Globus pallidus (tissue), 1 donor: ENCODE results near the gene AUTS2.

Source experiments
- DNase-seq: peaks from one replicate; pipeline ENCODE4 v3.0.0-alpha.2; 2015; ENCODE audit warnings: low spot score

The AUTS2 gene

DNA sequence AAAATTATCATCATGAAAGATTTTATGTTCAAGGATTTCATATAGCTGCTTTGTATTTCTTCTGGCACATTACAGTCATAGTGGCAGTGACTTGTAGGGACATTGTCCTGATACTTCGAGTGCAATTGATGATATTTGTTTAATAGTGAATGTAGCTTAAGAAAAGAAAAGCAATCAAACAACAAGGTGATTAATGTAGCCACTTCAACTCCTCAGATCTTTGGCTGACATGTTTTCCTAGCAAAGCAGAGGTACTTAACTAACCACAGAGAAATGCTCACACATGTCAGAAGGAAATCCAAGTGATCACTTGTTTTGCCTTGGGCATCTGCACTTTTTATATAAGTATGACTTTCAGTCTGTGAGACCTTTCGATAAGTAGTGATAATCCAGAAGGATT lies 470.3 kb downstream of the AUTS2 start:
- DNase-seq, result no peak

DNA sequence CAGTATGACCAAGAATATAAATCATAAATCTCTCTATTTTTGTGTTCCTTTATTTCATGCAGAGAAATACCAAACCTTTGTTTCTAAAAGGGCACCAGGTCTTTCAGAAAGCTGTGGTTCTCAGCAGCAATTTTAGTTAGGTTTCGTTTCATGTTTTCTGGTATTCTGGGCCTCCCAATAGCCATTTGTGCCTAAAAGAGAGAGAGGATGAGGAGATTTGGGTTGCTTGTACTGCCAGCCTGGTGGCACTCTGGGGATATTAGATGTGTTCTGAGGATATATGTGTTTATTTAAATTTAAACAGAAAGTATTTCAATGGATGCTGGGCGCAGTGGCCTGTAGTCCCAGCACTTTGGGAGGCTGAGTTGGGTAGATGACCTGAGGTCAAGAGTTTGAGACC lies 471.7 kb downstream of the AUTS2 start:
- no peak for DNase-seq

DNA sequence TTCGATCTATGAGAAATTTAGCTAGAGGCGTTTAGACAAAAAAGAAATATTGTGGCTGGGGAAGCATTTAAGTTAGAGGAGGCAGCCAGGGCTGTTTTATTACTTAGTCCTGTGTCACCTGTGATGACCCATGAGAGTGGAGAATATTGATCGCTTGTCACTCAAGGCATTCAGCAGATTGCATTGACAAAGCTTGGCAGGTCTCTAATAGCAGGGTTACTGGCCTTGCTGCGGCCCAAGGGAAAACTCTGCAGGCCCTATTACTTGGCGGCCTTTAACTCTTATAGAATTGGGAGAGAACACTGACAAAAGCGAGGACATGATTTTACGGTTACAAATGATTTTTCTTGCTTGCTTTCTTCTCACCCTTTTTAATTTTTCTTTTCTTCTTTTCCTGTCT lies 473.5 kb downstream of the AUTS2 start:
- no peak for DNase-seq

DNA sequence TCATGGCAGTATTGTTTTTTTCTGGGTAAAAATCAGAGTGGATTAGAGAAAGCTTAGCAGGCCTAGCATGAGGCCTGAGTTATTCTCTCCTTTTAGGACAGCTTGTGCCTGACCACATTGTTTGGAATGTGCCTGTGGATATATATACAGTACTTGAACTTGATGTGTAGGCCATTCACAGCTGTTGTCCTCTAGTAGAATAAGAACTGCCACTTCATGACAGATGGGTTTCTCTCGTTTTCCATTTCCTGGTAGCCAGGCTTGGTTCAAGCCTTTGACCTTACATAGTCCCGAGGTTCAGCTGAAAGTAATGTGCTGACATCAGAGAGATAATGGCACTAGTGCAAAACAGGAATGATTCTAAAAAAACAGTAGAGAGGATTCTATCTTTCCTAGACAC lies 473.9 kb downstream of the AUTS2 start:
- no peak for DNase-seq

DNA sequence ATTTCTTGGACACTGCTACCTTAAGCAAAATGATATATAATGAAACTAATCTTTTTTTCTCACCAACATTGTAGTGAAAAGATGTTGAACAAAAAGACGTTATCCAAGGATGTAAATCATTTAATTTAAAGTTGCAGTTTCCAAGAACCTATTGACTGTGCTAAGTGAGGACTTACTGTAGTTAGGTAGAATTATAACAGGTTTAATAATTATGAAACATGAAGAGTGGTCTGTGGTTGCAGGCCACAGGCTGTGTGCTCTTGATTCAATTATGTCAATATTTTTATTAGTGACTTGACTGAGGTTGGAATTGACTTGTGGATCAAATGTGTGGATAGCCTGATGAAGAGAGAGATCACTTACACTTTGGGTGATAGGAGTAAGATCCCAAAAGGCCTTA lies 478.1 kb downstream of the AUTS2 start:
- no peak for DNase-seq

DNA sequence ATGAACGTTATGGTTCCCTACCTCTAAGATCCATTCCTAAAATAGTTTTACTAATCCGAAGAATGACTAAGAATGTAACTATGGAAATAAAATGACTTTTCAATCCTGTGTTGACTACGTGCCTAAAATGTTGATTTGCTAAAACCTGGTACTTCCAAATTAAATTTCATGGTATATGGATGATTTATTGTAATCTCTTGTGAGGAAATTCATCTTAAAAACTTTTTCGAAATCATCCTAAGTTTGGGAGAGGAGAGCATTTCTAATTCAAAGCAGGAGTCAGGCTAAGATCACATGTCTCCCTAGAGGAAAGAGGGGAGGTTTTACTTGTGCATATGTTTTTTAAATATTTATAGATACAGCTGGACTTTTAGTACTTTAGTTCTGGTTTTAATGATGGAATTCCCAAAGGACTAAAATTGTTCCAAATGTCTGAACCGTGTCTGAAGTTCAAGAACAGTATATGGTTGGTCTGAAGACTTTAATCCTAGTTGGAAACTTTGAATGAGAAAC lies 483.9 kb downstream of the AUTS2 start:
- no peak for DNase-seq

DNA sequence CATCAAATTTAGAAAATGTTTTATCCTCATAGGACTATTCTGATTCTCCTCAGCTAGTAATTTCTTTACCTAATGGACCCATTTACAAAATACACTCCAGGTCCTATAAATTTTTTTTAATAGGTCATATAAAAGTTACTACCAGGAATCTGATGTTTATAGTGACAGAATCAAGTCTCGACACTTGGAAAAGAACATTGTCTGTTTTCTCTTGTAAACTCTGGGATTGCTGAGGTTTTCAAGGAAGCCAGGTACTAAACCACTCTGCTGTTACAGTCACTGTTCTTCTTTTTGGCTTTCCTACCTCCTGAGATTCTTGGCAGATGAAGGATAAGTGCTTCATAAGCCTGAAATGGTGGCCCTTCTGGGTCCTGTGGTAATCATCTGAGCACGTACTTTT lies 493.1 kb downstream of the AUTS2 start:
- DNase-seq, result no peak

DNA sequence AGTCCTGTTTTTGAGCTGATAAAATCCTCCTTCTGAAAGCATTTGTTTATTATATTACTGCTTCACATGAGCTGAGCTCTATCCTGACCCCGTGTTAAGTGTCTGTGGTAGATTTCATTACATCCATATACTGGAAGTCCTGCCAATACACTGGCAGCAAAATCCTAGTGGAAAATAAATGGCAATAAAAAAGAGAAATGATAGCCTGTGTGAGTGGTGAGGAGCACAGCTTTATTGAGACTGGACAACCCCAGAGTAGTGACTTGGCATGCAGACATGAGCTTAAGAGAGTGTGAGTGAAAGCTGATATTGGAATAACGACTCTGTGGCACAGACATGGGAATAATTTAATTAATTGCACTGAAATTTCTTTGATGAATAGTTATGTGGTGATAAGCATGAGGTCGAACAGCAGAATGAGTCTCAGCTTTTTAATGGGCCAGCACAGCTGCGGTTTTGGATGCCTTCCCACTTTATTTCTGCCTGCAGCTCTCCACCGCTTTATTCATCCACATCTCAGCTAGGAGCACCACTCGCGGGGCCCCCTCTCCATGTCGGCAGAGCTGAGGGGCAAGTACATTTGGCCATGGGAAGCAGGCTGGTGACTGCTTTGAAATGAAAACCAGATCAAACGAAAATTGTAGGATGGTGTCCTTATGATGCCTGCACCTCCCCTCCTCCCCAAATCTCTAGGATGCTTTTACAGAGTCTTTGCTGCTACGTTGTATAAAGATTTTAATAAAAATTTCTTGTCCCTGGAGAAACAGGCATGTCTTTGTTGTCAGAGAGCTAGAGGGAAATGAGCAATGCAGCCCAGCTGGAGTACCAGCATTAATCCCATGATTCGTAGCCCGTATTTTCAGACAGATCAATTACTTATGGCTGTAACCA lies 494.3 kb downstream of the AUTS2 start:
- DNase-seq, result peak; percentile 27

DNA sequence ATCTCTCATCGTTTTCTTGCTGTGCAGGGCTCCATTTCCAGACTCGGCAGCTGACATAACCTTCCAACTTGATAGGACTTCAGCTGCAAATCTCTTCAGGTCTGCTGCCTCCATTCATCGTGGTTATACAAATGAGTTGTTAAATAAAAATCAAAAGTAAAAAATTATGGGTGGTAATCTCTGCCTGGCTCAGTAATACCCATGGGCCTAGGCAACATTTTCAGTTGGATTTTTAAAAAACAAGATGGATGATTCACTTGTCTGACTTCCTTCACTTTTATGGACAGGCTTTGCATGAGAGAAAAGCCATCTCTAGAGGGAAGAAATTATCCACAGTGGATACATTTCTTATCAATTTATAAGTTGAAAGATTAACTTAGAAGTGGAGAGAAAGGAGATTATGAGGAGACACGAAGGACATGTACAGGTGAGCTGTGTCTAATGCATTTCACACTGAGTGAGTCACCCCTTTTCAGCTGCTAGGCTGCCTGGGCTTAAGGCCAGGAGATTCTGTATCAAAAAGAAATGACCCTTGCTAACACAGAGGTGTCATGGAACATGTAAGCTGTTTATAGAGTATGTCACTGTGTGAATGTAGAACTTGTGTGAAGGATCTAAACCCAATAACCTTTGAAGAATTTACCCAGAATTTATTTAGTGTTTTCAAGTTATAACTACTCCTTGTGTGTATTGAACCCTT lies 495.1 kb downstream of the AUTS2 start:
- no peak for DNase-seq

DNA sequence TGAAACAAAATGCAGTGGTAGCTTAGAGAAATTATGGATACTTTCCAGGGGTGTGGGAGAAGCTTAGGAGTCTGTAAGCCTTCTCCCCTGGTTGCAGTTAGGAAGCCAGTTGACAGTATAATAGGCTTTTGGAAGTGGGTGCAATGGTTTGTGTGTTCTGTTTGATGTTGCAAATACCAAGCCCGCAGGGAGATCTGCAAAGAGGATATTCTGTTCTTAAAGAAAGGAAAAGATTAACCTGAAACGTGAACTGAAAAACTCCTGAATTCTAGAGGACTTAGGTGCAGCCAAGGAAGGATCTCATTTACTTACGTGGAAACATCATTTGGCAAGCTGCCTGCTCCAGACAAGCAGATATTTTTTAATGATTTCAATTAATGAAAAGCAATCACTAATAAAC lies 496.6 kb downstream of the AUTS2 start:
- no peak for DNase-seq

DNA sequence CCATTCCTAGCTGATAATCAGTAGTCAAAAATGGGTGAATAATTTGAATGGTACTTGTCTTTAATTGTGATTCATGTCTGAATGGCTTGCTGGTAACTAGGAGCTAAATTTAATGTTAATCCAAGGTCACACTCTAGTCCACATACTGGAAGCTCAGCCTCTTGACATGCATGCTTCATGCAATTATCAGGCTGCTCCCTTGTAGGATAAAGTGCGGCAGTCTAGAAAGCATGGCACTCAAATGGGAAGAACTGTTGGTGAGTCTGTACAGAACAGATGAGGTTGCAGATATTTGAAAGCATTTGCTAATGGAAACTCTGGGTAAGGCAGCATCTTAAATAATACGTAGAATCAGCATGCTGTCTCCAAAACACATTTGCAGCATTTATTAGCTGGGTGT lies 499.4 kb downstream of the AUTS2 start:
- DNase-seq, result no peak

DNA sequence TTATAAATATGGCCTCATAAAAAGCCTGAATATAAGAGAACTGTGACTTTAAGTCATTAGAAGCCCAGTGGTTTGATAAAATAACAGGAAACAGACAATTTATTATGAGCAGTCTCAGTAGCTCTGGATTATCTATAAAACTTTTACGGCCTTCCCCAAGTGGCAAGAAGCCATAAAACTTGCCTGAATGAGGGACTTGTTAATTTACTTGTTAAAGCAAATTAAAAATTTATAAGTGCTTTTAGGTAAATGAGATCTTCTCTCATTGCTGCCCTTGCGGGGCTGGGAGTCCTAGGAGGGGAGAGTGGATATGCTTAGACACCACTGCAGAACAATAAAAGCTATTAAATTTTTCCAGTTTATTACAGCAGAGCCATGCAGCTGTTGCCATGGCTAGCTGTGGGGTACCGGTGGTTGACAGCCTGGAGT lies 499.9 kb downstream of the AUTS2 start:
- no peak for DNase-seq

DNA sequence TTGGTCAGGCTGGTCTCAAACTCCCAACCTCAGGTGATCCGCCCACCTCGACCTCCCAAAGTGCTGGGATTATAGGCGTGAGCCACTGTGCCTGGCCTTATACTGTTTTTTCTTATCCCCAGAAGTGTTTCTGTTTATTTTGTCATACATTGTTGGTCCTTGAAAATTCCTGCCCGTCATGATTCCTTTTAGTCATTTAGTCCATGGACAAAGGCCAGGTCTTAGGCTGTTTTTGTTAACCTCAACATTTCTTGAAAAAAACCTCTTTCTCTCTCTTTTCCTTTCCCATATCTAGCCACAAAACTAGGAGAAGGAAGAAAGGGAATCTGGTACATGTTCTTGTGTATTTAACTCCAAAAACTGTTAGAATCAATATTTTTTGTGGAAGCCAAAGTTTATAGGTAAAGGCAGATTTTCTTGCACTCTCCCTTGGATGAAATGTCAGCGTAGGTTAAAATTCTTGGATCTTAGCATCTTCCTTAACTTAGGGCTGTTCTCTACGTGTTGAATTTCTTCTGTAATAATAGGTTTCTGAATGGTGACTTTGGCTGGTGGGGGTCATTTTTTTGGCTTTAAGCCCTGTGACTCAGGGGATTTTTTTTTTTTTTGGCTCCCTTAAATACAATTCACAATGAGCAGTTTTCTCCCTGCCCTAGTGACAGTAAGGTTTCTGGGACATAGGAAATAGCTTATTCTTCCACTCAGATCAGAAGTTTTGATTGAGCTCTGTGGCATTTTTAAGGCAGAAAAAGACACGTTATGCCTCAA lies 500.8 kb downstream of the AUTS2 start:
- DNase-seq, result no peak

DNA sequence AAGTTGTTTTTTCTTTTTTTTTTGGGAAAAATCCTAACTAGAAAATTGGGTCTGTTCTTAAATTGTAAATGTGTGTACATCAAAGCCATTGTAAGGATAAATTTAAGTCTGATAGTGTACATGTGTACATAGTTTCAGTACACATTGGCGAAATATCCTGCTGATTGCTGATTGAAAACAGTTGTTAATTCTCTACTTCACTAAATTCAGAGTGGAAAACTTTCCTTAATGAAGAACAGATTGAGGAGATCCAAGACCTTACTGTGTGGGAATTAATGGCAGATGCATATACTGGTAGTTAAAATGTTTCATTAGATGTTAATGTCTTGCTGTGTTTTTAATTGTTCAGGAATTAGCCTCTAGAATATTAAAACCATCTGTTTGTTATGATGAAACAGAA lies 506.0 kb downstream of the AUTS2 start:
- DNase-seq, result no peak

DNA sequence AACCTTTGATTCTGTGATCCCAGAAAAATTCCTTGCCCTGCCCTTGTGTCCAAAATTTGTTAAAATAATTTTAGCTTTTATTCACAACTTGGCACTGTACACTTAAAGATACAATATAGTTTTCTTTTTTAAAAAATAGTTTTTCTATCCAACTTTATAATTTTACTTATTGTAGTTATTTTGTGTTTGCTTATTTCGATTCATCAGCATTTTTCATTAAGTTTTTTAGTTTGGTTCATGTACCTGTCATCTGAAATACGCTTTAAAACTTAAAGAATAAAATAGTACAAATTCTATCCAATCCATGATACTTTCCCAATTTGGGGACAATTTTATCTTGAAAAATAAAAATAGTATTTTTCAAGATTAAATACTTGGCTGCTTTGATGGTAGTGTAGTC lies 514.8 kb downstream of the AUTS2 start:
- DNase-seq, result no peak

DNA sequence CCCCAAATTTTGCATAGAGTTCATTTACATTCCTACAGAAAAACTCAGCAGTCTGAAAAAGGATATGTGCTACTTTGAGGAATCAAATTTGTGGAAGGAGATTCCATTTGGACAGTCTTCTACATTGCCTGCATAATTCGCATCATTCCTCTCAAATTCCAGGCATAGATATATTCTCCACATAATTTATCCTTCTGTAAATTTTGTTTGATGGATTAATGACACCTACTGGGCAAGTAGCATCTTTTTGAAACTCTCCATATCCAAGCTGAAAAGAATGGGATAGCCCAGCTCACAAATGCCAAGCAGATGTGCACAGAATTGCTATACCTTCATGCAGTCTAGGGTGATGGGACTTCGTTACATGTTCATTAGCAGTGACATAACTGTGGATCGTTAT lies 515.3 kb downstream of the AUTS2 start:
- no peak for DNase-seq

DNA sequence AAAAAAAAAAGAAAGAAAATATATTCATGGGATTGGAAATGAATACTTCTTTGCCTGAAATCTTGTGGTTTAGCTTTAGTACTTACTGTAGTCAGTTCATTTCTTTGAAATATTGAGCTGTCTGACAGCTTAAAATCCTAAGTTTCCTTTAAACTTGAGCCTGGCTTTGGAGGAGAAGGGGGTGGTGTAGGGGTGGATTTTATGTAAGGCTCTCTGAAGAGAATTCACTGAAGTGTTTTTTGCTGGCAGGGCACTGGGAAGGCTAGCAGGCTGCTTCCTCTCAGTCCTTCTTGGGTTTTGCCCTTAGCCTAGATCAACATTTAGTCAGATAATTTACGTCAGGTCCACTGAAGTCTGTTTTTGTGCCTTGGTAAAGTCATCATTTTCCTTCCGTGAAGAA lies 516.5 kb downstream of the AUTS2 start:
- DNase-seq, result no peak

DNA sequence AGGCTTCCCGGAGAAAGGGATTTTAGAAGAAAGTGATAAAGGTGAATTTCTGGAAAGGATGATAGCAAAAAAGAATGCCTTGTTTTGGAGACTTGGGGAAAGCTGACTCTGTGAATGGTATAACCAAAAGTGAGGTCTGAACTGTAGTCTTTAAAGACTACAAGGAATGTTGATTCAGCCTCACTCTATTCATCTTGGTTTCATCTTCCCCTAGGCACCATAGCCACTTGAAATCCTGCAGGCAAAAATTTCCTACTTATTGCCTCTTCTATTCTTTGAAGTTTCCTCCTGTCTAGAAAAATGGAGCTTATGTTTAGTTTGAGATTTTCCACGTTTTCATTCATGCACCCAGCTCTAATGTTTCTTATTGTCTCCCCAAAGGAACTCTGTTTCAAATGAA lies 518.0 kb downstream of the AUTS2 start:
- DNase-seq, result no peak

DNA sequence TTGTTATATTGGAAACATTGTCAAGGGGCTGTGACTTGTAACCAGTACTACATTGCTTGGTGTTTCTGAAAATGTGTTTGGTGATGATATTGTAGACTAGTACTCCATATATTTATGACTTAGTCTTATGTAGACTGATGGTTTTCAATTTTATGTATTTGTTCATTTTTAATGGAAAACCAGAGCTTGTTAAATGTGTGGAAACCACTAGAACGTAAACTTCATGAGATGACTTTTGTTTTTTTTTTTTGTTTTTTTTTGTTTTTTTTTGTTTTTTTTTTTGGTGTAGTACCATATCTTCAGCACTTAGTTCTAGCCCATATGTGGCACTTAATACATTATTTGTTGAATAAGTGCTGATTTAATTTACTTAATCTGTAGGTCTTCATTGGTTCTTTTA lies 518.6 kb downstream of the AUTS2 start:
- no peak for DNase-seq

DNA sequence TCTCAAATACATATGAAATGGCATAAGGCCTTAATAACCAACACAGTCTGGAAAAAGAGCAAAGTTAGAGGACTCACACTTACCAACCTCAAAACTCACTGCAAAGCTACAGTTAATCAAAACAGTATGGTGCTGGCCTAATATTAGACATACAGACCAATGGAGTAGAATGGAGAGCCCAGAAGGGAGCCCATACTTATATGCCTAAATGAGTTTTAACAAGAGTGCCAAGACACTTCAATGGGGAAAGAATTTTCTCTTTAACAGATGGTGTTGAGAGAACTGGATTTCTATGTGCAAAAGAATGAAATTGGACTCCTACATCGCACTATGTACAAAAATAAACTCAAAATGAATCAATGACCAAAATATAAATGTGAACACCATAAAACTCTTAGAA lies 522.6 kb downstream of the AUTS2 start:
- DNase-seq, result no peak

DNA sequence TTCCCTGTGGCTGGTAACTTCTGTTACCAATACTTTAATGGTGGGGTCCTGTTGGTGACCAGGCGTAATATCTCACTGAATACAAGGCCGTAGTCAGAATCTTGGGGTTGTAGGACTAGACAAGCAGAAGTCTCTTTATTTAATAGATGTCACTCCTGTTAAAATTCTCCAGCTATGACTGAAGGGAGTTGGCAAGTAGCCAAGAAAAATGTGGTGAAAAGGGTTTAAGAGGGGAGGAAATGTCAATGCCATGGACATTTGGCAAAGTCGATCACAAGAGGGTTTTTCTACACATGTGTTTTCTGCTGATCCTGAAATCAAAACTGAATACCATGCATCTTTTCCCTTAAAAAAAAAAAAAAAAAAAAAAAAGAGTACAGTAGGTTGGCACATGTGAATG lies 533.5 kb downstream of the AUTS2 start:
- no peak for DNase-seq

DNA sequence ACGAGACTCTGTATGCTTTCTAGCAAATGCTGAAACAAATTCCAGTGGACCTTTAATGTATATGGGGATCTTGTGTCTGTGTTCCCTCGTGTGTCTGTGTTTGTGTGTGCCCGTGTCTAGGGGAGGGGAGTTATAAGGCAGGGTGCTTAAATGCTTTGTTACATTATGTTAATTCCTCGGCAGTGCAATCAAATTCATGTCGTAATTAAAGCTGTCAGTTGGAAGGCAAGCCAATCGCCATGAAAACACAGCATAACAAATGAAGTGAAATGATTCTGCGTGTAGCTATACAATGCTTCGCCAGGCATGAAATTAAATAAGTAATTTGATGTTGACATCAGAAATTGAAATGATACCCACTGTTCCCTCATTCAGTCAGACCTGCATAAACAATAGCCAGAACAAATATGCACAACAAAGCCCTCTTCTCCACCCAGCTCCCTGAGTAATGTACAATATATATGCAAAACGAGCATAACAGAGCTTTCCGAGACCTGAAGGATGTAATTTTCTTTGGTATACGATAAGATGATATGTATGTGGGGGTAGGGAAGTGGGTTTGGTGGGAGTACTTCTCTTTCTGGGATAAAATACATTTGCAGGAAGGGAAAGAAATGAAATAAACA lies 534.1 kb downstream of the AUTS2 start:
- no peak for DNase-seq
